Tibial nerve (tissue), 4 donors: ENCODE data around the gene ALLC. TPM values are rescaled to one million over a fixed set of nuclear protein-coding genes. Genes with fewer than 3 reads are reported as not detected.

Experiments
- DNase-seq, 2 donors: peaks; one replicate each; pipeline ENCODE4 v3.0.0-alpha.2; 2019; ENCODE audit warnings: low spot score in 2 of 2
- H3K27ac ChIP-seq, 4 donors: fragments of 200-600 bp; sonication (generic) in 3 of 4; one replicate each; pipeline ENCODE4 v1.5.1; 2017 to 2019; ENCODE audit warnings: mild to moderate bottlenecking in 1 of 4
- H3K27me3 ChIP-seq, 2 donors: fragments of 200-600 bp; sonication (generic) in 1 of 2; one replicate each; pipeline versions ENCODE4 v1.5.1 to v1.6.0; 2017 to 2019
- H3K36me3 ChIP-seq, 3 donors: fragments of 200-600 bp; sonication (generic); one replicate each; pipeline ENCODE4 v1.5.1; 2018 to 2019
- H3K4me1 ChIP-seq, 4 donors: fragments of 200-600 bp; sonication (generic) in 3 of 4; one replicate each; pipeline ENCODE4 v1.5.1; 2017 to 2019
- H3K4me3 ChIP-seq, 4 donors: fragments of 200-600 bp; sonication (generic) in 3 of 4; one replicate each; pipeline ENCODE4 v1.5.1; 2017 to 2019; ENCODE audit warnings: mild to moderate bottlenecking in 1 of 4, moderate library complexity in 1 of 4
- H3K9me3 ChIP-seq, 4 donors: fragments of 200-600 bp; sonication (generic) in 3 of 4; one replicate each; pipeline ENCODE4 v1.5.1; 2017 to 2019
- EP300 ChIP-seq, 2 donors: sonication (generic); formaldehyde crosslinking; IDR thresholded peaks; one replicate each; pipeline ENCODE4 v1.6.1; 2017; ENCODE audit warnings: antibody characterized with exemption in 2 of 2, mild to moderate bottlenecking in 1 of 2
- POLR2A ChIP-seq, 2 donors: fragments of 450-650 bp; IDR thresholded peaks; one replicate each; pipeline ENCODE4 v1.6.1; 2017; ENCODE audit warnings: antibody characterized with exemption in 2 of 2, mild to moderate bottlenecking in 2 of 2, moderate library complexity in 2 of 2
- WGBS, 2 donors: methylation state at CpG; one replicate each; pipeline ENCODE4 v1.1.5; 2018; 5-methylcytosine and 5-hydroxymethylcytosine counted together
- total RNA-seq, 4 donors: library from RNA; depleted of rRNA; stranded (reverse); fragments of >200 nt; gene quantifications; one replicate each; pipeline ENCODE4 v1.1.0, GENCODE V29; 2016
- TF ChIP-seq, protein P1 (sequence below), 5 experiments: fragments of 200-600 bp in 3 of 5; fragments of 450-650 bp in 2 of 5; sonication (generic) in 3 of 5; IDR thresholded peaks; one replicate each; pipeline ENCODE4 v1.5.1; 2016 to 2019; ENCODE audit warnings: antibody characterized with exemption in 5 of 5, mild to moderate bottlenecking in 3 of 5, moderate library complexity in 2 of 5

The ALLC gene
- total RNA-seq, 4 donors from 2014 or later = 5.7 to 16.6 (median 12.2) TPM

DNA sequence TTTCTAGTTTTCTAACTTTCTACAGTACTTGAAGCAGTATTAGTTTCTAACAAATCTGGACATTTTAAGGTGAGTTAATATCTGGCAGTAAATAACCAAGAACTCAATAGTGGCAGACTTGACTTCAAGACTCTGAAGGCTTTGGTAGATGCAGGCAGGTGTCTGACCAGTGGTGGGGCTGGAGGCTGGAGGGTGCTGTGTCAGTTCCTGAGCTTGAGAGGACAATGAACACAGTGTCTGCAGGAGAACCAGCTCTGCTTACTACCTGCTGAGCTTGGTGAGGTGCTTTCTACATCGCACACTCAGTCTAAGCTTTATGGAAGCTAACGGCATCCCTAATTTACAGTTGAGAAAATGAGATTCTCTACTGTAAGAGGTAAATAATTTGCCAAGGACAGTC, 21.2 kb downstream of the ALLC start:
- Histone ChIP-seq H3K36me3 (no peaks in the 10 kb centered on the region), H3K4me1 (no peaks in the 10 kb centered on the region), H3K27ac (no peak overlapping the region), H3K9me3 (no peaks in the 10 kb centered on the region), H3K4me3 (no peak overlapping the region), H3K27me3 (no peaks in the 10 kb centered on the region)
- no peak for TF ChIP-seq POLR2A (IDR thresholded peaks at IDR 0.05)
- TF ChIP-seq, protein P1, sequence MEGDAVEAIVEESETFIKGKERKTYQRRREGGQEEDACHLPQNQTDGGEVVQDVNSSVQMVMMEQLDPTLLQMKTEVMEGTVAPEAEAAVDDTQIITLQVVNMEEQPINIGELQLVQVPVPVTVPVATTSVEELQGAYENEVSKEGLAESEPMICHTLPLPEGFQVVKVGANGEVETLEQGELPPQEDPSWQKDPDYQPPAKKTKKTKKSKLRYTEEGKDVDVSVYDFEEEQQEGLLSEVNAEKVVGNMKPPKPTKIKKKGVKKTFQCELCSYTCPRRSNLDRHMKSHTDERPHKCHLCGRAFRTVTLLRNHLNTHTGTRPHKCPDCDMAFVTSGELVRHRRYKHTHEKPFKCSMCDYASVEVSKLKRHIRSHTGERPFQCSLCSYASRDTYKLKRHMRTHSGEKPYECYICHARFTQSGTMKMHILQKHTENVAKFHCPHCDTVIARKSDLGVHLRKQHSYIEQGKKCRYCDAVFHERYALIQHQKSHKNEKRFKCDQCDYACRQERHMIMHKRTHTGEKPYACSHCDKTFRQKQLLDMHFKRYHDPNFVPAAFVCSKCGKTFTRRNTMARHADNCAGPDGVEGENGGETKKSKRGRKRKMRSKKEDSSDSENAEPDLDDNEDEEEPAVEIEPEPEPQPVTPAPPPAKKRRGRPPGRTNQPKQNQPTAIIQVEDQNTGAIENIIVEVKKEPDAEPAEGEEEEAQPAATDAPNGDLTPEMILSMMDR (IDR thresholded peaks at IDR 0.05) = no peak
- TF ChIP-seq EP300 (IDR thresholded peaks at IDR 0.05) = no peak
- DNase-seq = no peak
- 88 to 91% methylated on average over 2 of the region's 2 CpGs for WGBS, 2 donors

DNA sequence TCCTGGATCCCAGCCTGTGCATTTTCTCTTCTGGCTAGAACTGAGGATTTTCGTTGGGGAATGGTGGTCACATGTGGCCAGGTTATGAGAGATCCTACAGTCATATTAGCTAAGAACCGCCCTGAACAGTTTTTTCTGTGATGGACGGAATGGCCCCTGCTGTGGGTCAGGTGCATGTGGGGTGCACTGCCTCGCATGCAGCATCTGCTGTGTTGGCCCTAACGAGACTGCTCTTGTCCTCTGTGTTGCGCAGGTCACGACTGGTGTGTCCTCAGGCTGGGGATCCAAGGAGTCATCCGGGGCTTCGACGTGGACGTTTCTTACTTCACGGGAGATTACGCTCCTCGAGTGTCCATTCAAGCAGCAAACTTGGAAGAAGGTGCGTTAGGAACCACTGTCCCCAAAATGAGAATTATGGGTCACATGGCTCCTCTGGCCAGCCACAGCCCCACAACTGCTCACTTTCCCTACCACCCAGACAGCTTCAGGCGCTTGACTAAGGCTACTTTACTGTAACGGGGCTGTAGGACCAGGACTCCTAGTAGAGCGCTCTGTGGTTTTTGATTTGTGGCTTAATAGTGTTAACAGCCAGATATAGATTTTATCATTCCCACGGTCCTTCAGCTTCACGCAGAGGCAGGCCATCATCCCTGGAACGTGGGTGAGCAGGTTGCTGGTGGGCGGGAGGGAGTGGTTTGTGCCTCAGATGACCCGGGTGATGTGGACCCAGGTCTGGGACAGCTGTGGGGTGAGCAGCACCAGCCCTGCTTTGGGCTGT, 21.8 kb downstream of the ALLC start:
- Histone ChIP-seq H3K9me3 (no peaks in the 10 kb centered on the region), H3K4me1 (no peaks in the 10 kb centered on the region), H3K27me3 (no peaks in the 10 kb centered on the region), H3K36me3 (no peaks in the 10 kb centered on the region), H3K27ac (no peak overlapping the region), H3K4me3 (no peak overlapping the region)
- no peak for DNase-seq
- TF ChIP-seq, protein P1 (IDR thresholded peaks at IDR 0.05) = no peak
- TF ChIP-seq POLR2A (IDR thresholded peaks at IDR 0.05) = no peak
- TF ChIP-seq EP300 (IDR thresholded peaks at IDR 0.05) = no peak
- 83 to 84% methylated on average over 23 of the region's 23 CpGs for WGBS, 2 donors

DNA sequence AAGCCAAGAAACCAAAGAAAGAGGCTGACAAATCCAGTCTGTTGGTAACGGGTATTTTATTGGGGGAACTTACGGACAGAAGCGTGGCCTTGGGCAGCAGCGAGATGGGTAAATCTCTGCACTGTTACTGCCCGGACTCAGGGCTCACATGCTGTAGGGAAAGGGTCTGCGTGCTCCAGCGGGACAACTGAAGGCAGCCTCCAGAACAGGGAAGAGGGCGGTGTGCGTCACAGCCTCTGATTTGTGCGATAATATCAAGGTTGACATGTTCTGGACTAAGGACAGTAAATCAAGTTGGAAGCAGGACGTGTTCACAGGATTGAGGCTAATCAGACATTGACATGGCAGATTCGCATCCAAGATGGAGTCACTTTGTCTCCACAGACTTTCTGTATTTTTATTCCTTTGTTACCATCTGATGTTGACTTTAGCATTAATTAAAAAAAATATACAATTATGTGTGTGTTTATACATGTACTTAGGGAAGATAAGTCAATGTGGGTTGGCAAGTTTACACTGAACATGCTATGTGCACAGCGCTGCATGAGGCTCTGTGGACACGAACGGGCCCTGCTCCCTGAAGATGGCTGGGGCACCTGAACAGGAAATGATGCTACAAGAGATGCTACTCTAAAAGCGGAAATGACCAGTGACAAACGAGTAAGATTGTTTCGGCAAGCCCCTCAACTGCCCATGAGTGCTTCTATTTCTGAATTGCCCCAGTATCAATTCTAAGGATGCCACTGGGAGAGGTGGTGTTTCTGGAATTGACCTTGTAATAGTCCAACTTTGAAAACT, 22.7 kb downstream of the ALLC start:
- H3K27ac ChIP-seq = no peak overlapping the region
- no peaks in the 10 kb centered on the region for H3K4me1 ChIP-seq
- no peaks in the 10 kb centered on the region for H3K27me3 ChIP-seq
- no peaks in the 10 kb centered on the region for H3K9me3 ChIP-seq
- no peak overlapping the region for H3K4me3 ChIP-seq
- 91 to 94% methylated on average over 18 of the region's 18 CpGs for WGBS, 2 donors
- no peak for TF ChIP-seq EP300 (IDR thresholded peaks at IDR 0.05)
- TF ChIP-seq, protein P1 (IDR thresholded peaks at IDR 0.05) = no peak
- TF ChIP-seq POLR2A (IDR thresholded peaks at IDR 0.05) = no peak
- no peaks in the 10 kb centered on the region for H3K36me3 ChIP-seq
- no peak for DNase-seq

DNA sequence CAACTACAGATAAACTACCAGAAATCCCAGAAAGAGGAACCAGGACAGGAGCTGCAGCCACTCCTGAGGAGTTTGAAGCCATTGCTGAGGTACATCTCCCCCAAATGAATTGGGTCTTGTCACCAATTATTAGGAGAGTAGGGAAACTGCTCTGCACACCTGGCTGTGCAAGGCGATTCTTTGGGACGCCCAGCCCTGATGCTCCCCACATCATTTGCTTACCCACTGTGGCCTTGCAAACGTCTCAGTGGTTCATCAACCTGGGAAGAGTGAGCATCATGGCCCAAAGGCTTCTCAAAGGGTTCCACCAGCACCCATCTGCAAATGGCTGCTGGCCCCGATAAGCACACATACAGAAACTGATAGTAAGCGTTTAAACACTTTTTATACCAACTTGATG, 23.6 kb downstream of the ALLC start:
- no peak overlapping the region for H3K27ac ChIP-seq
- no peak overlapping the region for H3K4me3 ChIP-seq
- H3K27me3 ChIP-seq = no peaks in the 10 kb centered on the region
- H3K36me3 ChIP-seq = no peaks in the 10 kb centered on the region
- WGBS, 2 donors = 87 to 90% methylated on average over 5 of the region's 5 CpGs
- DNase-seq = no peak
- H3K9me3 ChIP-seq = no peaks in the 10 kb centered on the region
- TF ChIP-seq, protein P1 (IDR thresholded peaks at IDR 0.05) = no peak
- TF ChIP-seq EP300 (IDR thresholded peaks at IDR 0.05) (no peak), POLR2A (IDR thresholded peaks at IDR 0.05) (no peak)
- no peaks in the 10 kb centered on the region for H3K4me1 ChIP-seq

DNA sequence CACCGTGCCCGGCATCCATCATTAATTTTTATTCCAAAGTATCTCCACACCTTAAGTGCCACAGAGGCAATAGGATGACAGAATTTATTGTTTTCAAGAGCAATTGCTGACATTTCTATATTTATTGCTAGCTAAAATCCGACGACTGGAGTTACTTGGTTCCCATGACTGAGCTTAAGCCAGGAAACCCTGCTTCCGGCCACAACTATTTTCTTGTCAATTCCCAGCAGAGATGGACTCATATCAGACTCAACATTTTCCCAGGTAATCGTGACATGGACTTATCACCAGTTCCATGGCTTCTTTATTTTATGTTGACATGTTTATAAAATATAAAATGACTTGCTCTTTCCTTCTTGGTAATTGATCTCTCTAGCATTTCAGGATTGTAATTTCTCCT, 24.8 kb downstream of the ALLC start:
- H3K27ac ChIP-seq = no peak overlapping the region
- H3K27me3 ChIP-seq = no peaks in the 10 kb centered on the region
- TF ChIP-seq EP300 (IDR thresholded peaks at IDR 0.05) (no peak), POLR2A (IDR thresholded peaks at IDR 0.05) (no peak)
- TF ChIP-seq, protein P1 (IDR thresholded peaks at IDR 0.05) = no peak
- DNase-seq = no peak
- WGBS, 2 donors = 75 to 76% methylated on average over 6 of the region's 6 CpGs
- no peaks in the 10 kb centered on the region for H3K9me3 ChIP-seq
- H3K36me3 ChIP-seq = no peaks in the 10 kb centered on the region
- no peak overlapping the region for H3K4me3 ChIP-seq
- no peaks in the 10 kb centered on the region for H3K4me1 ChIP-seq
